Stomach (tissue), 4 donors: ENCODE results near the gene DIP2A.

ENCODE experiments used
- POLR2A ChIP-seq, 4 donors: fragments of 450-650 bp; IDR thresholded peaks; one replicate each; pipeline ENCODE4 v1.6.1; 2016; ENCODE audit warnings: antibody characterized with exemption in 4 of 4, control low read depth in 2 of 4, mild to moderate bottlenecking in 1 of 4, moderate library complexity in 1 of 4
- TF ChIP-seq, protein P1 (sequence below), 7 experiments: fragments of 450-650 bp in 4 of 7; fragments of 200-600 bp in 3 of 7; sonication (generic) in 3 of 7; IDR thresholded peaks; one replicate each; pipeline ENCODE4 v1.5.1; 2016 to 2019; ENCODE audit warnings: antibody characterized with exemption in 7 of 7, control low read depth in 2 of 7, mild to moderate bottlenecking in 1 of 7

DNA sequence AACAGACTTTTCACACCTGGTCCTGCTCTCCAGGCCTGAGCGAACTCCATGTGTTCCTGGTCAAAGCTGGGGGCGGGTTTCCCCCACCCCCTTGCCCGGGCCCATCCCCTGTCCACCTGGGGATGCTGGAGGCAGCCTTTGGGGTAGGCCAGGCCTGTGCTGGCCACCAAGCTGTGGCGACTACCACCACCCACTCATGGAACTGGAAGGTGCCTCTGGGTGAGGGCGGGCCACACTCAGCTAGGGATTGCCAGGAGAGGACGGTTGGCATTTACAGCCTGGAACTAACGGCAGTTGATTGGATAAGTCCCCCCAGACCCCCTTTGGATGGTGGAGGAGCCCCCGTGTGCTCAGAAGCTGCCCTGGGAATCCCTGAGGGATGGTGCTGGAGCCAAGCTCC is 138.3 kb downstream of the DIP2A start:
- TF ChIP-seq, protein P1, sequence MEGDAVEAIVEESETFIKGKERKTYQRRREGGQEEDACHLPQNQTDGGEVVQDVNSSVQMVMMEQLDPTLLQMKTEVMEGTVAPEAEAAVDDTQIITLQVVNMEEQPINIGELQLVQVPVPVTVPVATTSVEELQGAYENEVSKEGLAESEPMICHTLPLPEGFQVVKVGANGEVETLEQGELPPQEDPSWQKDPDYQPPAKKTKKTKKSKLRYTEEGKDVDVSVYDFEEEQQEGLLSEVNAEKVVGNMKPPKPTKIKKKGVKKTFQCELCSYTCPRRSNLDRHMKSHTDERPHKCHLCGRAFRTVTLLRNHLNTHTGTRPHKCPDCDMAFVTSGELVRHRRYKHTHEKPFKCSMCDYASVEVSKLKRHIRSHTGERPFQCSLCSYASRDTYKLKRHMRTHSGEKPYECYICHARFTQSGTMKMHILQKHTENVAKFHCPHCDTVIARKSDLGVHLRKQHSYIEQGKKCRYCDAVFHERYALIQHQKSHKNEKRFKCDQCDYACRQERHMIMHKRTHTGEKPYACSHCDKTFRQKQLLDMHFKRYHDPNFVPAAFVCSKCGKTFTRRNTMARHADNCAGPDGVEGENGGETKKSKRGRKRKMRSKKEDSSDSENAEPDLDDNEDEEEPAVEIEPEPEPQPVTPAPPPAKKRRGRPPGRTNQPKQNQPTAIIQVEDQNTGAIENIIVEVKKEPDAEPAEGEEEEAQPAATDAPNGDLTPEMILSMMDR (IDR thresholded peaks at IDR 0.05) = no peak
- no peak for TF ChIP-seq POLR2A (IDR thresholded peaks at IDR 0.05)
